Activated CD4-positive, alpha-beta memory T cell treated with anti-CD3 and anti-CD28 coated beads, Interleukin-2, amount 10 ng/mL, durations not matched to agents 7 days and 5 days (primary cell): ENCODE data around the gene TTC16. TPM values are rescaled to one million over a fixed set of nuclear protein-coding genes. Genes with fewer than 3 reads are reported as not detected.
"Not testable (repeated sequence)": the region's sequence is repeated elsewhere in the genome, so short reads cannot be mapped to it uniquely, and the experiment has no call there.

Source experiments
- CTCF ChIA-PET: fragments of 350-600 bp; sonication (Branson Sonifier 250); formaldehyde crosslinking; loops from one replicate; lab custom pipeline; 2021; ENCODE audit warnings: antibody characterized with exemption, inconsistent platforms; lab: Charles Lee
- POLR2A ChIA-PET: fragments of 350-600 bp; sonication (Branson Sonifier 250); formaldehyde crosslinking; loops from one replicate; lab custom pipeline; 2021; ENCODE audit warnings: antibody characterized with exemption; lab: Charles Lee
- DNase-seq: peaks from one replicate; pipeline ENCODE4 v3.0.0-alpha.2; 2020
- H3K27ac Mint-ChIP-seq: one replicate; pipeline ENCODE4 v1.8.0; 2021; ENCODE audit warnings: mild to moderate bottlenecking, mixed read lengths
- H3K27me3 Mint-ChIP-seq: one replicate; pipeline ENCODE4 v1.8.0; 2021; ENCODE audit warnings: mixed read lengths
- H3K36me3 Mint-ChIP-seq: one replicate; pipeline ENCODE4 v1.8.0; 2021; ENCODE audit warnings: low read depth, mixed read lengths
- H3K4me1 Mint-ChIP-seq: one replicate; pipeline ENCODE4 v1.8.0; 2021; ENCODE audit warnings: mixed read lengths
- H3K4me3 Mint-ChIP-seq: one replicate; pipeline ENCODE4 v1.8.0; 2021; ENCODE audit warnings: mild to moderate bottlenecking, mixed read lengths
- H3K9me3 Mint-ChIP-seq: one replicate; pipeline ENCODE4 v1.8.0; 2021; ENCODE audit warnings: mixed read lengths
- total RNA-seq, 2 experiments: library from RNA; stranded (reverse); gene quantifications; one replicate each; pipeline ENCODE4 v1.2.3, GENCODE V29; 2021

Gene TTC16
- total RNA-seq, 2 experiments from 2014 or later, result 5.0 to 5.2 TPM

DNA sequence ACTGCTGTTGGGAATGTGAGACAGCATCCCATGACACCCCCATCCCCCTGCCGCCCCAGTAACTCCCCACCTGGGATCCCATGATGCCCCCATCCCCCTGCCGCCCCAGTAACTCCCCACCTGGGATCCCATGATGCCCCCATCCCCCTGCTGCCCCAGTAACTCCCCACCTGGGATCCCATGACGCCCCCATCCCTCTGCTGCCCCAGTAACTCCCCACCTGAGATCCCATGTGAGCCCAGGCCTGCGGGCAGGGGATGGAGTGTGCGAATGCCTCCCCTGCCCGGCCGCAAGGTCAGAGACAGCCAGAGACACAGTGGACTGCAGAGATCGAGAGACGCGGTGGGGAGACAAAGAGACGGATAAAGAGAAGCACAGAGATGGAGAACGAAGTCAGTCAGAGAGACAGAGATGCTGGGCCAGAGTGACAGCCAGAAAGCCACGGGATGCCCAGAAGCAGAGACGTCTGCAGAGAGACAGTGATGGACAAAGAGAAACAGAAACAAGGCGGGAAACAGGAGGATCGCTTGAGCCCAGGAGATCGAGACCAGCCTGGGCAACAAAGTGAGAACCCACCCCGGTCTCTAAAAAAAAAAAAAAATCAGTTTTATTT, 61.6 kb downstream of the TTC16 start:
- Mint-ChIP-seq H3K9me3 (no peaks in the 10 kb centered on the region), H3K4me3 (peak overlapping the region; percentile 100), H3K36me3 (peaks cover 38% of the 10 kb centered on the region), H3K27me3 (no peaks in the 10 kb centered on the region), H3K4me1 (peaks cover 64% of the 10 kb centered on the region), H3K27ac (peak overlapping the region; percentile 99)
- CTCF ChIA-PET, result interaction anchor here (0.8 to 3.0 kb wide), 3 partner anchors 10 to 42 kb away, joined by 3 to 19 read pairs (median 5); partner anchors contain the start of gene TOR2A
- POLR2A ChIA-PET, result interaction anchor here (0.9 to 1.9 kb wide), 4 partner anchors 8 to 42 kb away, joined by 3 to 10 read pairs (median 6); partner anchors contain the start of gene TOR2A
- DNase-seq, result peak; percentile 32

DNA sequence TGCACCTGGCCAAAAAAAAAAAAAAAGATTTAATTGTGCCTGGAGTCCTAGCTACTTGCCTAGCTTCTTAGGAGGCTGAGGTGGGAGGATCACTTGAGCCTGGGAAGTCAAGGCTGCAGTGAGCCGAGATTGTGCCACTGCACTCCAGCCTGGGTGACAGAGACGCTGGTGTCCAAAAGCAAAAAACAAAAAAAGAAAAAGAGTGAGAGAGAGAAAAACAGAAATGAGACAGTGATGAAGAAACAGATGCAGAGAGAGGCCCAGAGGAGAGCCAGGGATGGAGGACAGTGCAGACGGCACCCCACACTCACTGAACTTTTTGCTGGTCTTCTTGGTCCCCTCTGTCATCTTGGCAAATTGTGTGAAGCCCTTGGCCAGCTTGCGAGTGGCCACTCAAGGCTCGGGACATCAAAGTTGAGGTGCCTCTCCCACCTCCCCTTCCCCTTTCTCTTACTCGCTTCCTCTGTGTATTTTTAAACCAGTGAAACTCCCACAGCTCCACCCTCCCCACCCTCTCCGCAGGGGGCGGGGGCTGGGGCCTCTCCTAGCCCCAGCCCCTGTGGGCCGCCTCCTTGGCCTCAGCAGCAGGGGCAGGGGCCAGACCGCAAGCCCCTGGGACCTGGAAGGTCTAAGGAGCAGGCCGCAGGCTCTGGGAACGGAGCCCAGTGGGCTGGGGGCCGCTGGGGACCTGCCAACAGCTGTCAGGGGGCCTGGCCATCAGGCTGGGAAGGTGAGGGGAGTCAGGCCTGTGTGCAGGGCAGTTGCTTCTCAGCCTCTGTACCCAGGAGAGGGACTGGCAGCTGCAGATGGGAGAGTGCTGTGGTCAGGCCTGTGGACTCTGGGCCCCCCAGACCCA, 62.6 kb downstream of the TTC16 start, which contains the start of gene SH2D3C:
Gene SH2D3C (minus strand): TSS at position 387 of the 856 bp plus-strand sequence. CDS start 39 bp downstream, at position 348.
- Mint-ChIP-seq H3K27me3 (no peaks in the 10 kb centered on the region), H3K4me1 (peaks cover 65% of the 10 kb centered on the region), H3K36me3 (peaks cover 35% of the 10 kb centered on the region), H3K27ac (peak within 1 kb of the TSS; percentile 99), H3K4me3 (peak within 1 kb of the TSS; percentile 100), H3K9me3 (no peaks in the 10 kb centered on the region)
- DNase-seq, result peak; percentile 65
- CTCF ChIA-PET, result interaction anchor here (0.5 to 7.3 kb wide), 9 partner anchors 10 to 257 kb away, joined by 3 to 90 read pairs (median 4); partner anchors contain the start of gene TOR2A
- POLR2A ChIA-PET, result interaction anchor here (0.8 to 2.4 kb wide), 14 partner anchors 7 to 327 kb away, joined by 3 to 10 read pairs (median 4); partner anchors contain the start of genes LRSAM1, RPL12 and TOR2A

DNA sequence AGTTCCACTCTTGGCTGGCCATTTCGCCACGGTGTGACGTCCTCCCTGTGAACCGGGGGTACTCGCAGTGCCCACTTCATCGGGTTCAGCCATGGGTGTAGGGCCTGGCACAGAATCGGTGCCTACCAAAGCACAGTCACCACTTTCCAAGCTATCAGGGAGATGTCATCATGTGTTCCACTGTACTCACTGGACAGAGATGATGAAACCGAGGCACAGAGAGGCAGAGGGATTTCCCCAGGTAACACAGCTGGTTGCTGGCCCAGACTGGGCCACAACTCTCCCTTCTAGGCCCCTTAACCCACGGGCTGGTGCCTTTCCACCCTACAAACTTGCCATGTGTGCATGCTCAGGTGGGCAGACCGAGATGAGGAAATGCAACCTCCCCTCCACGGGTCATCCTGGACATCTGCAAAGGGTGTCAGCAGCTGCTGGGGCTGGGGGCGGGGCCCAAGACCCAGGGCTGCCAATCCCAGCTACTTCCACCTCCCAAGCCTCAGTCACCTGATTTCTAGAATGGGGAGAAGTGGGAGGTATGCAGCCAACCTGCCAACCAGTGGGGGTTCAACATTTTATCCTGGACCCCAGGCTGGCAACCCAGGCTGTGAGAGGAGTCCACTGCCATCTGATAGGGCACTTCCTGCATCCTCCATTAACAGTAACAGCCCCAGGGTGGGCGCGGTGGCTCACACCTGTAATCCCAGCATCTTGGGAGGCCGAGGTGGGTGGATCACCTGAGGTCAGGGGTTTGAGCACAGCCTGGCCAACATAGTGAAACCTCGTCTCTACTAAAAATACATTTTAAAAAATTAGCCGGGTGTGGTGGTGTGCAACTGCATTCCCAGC, 63.5 kb downstream of the TTC16 start:
- Mint-ChIP-seq H3K27ac (peak overlapping the region; percentile 99), H3K4me3 (peak overlapping the region; percentile 100), H3K4me1 (peaks cover 67% of the 10 kb centered on the region), H3K9me3 (no peaks in the 10 kb centered on the region), H3K27me3 (no peaks in the 10 kb centered on the region), H3K36me3 (peaks cover 28% of the 10 kb centered on the region)
- peak; percentile 69 for DNase-seq
- ChIA-PET CTCF (interaction anchor here (0.5 to 7.3 kb wide), 6 partner anchors 11 to 256 kb away, joined by 3 to 90 read pairs (median 4); partner anchors contain the start of gene TOR2A), POLR2A (interaction anchor here (0.8 to 2.4 kb wide), 14 partner anchors 8 to 328 kb away, joined by 3 to 10 read pairs (median 4); partner anchors contain the start of genes LRSAM1, RPL12 and TOR2A)

DNA sequence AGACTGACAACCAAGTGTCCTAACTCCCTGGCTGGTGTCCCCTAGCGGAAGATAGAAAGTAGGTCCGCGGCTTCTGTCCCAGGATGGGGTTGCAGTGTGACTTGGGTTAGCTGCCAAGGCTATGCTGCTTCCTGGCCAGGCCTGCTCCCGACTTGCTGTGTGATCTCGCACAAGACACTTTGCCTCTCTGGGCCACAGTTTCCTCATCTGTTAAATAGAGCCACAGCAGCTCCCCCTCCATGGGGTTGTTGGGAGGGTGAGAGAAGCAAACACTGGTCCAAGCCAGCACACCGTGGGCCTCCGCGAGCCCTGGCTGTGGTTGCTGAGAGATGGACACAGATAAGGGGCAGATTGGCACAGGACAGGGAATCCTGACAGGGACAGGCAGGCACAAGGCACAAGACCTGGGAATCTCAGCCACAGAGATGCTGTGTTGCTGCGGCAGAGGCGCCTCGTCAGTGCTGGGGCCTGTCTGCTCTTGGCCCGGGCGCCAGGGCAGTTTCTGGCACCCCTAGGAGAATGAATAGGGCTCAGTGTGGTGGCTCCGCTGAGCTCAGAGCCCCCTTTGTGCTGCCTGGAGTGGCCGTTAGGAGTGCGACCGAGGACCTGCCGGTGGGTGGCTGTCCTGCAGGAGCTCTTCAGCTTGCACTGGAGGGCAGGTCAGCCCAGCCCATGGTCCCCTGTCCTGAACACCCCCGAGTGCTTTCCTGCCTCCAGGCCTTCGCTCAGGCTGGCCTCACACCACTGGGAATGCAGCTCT, 64.4 kb downstream of the TTC16 start:
- ChIA-PET CTCF (interaction anchor here (0.6 to 7.3 kb wide), 4 partner anchors 12 to 532 kb away, joined by 3 to 90 read pairs (median 11); partner anchors contain the start of gene TOR2A), POLR2A (interaction anchor here (1.1 to 2.4 kb wide), 4 partner anchors 9 to 329 kb away, joined by 3 to 9 read pairs (median 6); partner anchors contain the start of genes LRSAM1 and RPL12)
- no peak for DNase-seq
- Mint-ChIP-seq H3K4me3 (peak overlapping the region; percentile 41), H3K9me3 (no peaks in the 10 kb centered on the region), H3K4me1 (peaks cover 66% of the 10 kb centered on the region), H3K27me3 (no peaks in the 10 kb centered on the region), H3K36me3 (peaks cover 26% of the 10 kb centered on the region), H3K27ac (peak overlapping the region; percentile 99)

DNA sequence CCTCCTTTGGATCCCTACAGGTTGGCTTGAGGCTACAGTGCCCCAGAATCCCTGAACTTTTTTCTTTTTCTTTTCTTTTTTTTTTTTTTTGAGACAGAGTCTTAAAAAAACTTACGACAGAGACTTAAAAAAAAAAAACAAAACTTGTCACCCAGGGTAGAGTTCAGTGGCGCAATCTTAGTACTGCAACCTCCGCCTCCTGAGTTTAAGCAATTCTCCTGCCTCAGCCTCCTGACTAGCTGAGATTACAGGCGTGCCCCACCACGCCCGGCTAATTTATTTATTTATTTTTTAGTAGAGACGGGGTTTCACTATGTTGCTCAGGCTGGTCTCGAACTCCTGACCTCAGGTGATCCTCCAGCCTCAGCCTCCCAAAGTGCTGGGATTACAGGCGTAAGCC, 65.0 kb downstream of the TTC16 start:
- H3K4me3 Mint-ChIP-seq, H3K9me3 Mint-ChIP-seq, H3K27me3 Mint-ChIP-seq, DNase-seq: not testable (repeated sequence)
- H3K27ac Mint-ChIP-seq, result peak overlapping the region; percentile 99
- ChIA-PET POLR2A (interaction anchor here (2.4 kb wide), 1 partner anchor 10 kb away, joined by 9 read pairs; no protein-coding TSS in a partner anchor), CTCF (interaction anchor here (0.6 to 7.3 kb wide), 3 partner anchors 12 to 533 kb away, joined by 3 to 90 read pairs (median 3); partner anchors contain the start of gene TOR2A)
- H3K36me3 Mint-ChIP-seq, result peaks cover 26% of the 10 kb centered on the region
- H3K4me1 Mint-ChIP-seq, result peaks cover 66% of the 10 kb centered on the region

Other genes starting within 250 kb of the TTC16 start
- gene STXBP1, start 103.8 kb upstream of the TTC16 start, total RNA-seq, result 10 to 100 TPM; 23.2 to 23.4 TPM
- not detected for gene CFAP157, start 9.1 kb upstream of the TTC16 start, total RNA-seq
- 10 to 100 TPM; 10.5 to 12.0 TPM for gene PTRH1, start 416 bp upstream of the TTC16 start, total RNA-seq
- gene TOR2A, start 19.2 kb downstream of the TTC16 start, total RNA-seq, result 10 to 100 TPM; 20.6 to 23.3 TPM
- gene SH2D3C, start 62.6 kb downstream of the TTC16 start, total RNA-seq, result 10 to 100 TPM; 80.8 to 81.9 TPM
- gene CDK9, start 70.0 kb downstream of the TTC16 start, total RNA-seq, result 100 to 1,000 TPM; 112 to 115 TPM
- 10 to 100 TPM; 65.6 to 65.8 TPM for gene FPGS, start 86.8 kb downstream of the TTC16 start, total RNA-seq
- 10 to 100 TPM; 13.1 to 14.1 TPM for gene ENG, start 138.6 kb downstream of the TTC16 start, total RNA-seq
- gene AK1, start 161.6 kb downstream of the TTC16 start, total RNA-seq, result 10 to 100 TPM; 80.9 to 81.9 TPM
- gene ST6GALNAC6, start 183.5 kb downstream of the TTC16 start, total RNA-seq, result 100 to 1,000 TPM; 141 to 146 TPM
- 10 to 100 TPM; 19.4 to 21.5 TPM for gene ST6GALNAC4, start 201.0 kb downstream of the TTC16 start, total RNA-seq
- 1 to 10 TPM; 1.5 to 1.9 TPM for gene PIP5KL1, start 214.7 kb downstream of the TTC16 start, total RNA-seq
- 10 to 100 TPM; 48.2 TPM for gene DPM2, start 221.8 kb downstream of the TTC16 start, total RNA-seq